Caki2 (cell line): ENCODE results near the gene TNNC2. TPM values are rescaled to one million over a fixed set of nuclear protein-coding genes. Genes with fewer than 3 reads are reported as not detected.
"Not testable (repeated sequence)": the region's sequence is repeated elsewhere in the genome, so short reads cannot be mapped to it uniquely, and the experiment has no call there.

Source experiments
- DNase-seq: peaks from one replicate; pipeline ENCODE4 v3.0.0-alpha.2; 2015; ENCODE audit warnings: low read depth
- in situ Hi-C: cut with HindIII; loops from 2 replicates; pipeline ENCODE4 v1.10.0; 2016; ENCODE audit warnings: low sequenced_read_pairs, low pct_unique_long_range_greater_than_20kb, mixed read lengths
- total RNA-seq: library from RNA; depleted of rRNA; stranded (reverse); fragments of >200 nt; shearing (Covaris generic); gene quantifications from 2 replicates; pipeline ENCODE4 v1.2.3, GENCODE V29; 2014; ENCODE audit warnings: low replicate concordance

The TNNC2 gene
- total RNA-seq, 1 experiment from 2014 or later = not detected

DNA sequence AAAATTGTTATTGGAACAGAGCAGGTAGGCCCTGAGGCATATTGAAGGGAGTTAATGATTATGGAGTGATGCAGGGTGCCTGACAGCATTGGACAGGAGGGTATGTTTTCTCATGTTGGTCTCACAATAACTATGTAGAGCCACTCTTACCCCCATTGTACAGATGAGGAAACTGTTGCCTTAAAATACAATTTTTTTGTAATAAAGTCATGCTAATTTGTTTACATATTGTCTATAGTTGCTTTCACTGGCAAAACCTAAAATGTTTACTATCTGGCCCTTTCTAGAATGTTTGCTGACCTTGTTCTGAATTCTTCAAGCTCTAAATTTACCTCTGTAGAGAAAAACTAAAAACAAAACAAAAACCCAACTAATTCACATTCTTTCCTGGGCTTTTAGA, 24.4 kb upstream of the TNNC2 start:
- in situ Hi-C loops = no loop called here
- no peak for DNase-seq

DNA sequence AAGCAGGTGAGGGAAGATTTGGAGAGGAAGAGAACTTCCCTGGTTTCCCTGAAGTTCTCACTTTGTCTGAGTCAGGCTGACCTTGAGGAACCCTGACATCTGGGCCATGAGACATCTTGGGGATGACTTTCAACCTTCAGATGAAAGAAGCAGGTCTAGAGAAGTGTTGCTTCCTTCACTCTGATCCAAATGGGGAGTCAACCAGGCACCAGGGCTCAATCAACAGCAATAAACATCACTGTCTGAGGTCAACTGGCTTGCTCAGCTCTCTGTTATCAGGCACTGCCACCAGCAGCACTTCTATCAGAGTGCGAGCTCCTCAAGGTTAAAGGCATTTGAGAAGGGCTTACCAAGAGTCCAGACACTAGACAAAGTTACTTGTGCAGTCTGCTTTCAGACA, 23.8 kb upstream of the TNNC2 start:
- in situ Hi-C loops = no loop called here
- no peak for DNase-seq

DNA sequence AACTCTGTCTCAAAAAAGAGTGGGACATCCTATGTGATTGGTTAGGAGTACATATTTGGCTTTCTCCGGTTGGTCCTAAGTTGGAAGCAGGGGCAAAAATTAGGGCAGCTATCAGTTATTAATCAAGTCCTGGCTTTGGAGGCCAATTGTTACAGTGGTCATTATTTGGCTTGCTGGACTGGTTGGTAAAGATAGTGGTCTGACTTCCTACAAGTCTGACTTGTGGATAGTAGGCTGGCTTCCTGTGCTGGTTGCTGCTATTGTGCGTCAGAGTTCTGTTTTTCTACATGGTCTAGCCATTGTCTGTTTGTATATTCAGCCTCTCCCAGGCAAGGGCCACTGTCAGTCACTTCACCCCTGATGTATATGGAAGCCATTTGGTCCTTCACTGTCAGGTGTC, 23.1 kb upstream of the TNNC2 start:
- in situ Hi-C loops = no loop called here
- no peak for DNase-seq

DNA sequence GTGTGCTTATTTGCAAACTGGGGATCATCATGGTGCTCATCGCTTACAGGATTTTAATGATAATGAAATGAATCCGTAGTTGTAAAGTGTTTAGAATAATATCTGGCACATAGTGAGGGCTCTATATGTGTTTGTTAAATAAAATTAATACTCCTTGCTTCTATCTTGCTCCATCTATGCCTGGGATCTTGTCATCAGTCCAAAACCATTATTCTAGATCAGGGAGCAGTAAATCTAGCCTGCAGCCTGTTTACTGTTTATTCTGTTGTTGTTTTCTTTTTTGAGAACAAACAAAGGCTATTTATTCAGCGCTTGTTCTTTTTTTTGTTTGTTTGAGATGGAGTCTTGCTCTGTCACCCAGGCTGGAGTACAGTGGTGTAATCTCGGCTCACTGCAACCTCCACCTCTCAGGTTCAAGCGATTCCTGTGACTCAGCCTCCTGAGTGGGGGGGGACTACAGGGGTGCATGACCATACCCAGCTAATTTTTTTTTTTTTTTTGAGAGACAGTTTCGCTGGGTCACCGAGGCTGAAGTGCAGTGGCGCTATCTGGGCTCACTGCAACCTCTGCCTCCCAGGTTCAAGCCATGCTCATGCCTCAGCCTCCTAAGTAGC, 22.0 kb upstream of the TNNC2 start:
- in situ Hi-C loops = no loop called here
- DNase-seq = no peak

DNA sequence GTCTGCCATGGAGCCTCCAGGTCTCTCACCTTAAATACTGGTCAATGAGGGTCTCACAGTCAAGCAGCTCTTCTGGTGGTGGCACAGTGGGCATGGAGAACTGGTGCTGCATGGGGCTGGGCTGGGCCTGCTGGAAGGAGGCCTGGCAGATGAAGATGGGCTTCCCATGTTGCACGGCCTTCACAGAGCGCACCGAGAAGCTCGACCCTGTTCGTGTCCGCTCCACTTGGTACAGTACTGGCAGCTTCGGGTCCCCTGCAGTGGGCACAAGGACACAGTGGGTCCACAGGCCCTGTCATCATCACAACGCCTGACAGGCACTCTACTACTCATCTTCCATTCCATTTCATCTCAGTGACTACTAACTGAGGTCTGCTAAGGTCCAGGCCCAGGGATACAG, 21.3 kb upstream of the TNNC2 start:
- no peak for DNase-seq
- in situ Hi-C loops = no loop called here

DNA sequence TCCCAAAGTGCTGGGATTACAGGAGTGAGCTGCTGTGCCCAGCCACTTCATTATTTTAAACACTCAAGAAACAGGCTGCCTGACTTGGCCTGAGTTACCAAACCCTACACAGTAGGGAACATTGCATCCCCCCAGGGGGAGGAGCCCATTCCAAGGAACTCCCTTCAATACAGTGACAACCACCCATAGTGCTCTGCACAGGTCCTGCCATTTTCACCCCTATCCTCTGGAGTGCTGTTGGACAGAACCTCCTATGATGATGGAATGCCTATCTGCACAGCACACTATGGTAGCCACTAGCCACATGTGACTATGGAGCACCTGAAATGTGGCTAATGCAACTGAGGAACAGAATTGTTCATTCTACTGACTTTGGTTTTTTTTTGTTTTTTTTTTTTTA, 18.3 kb upstream of the TNNC2 start:
- no peak for DNase-seq
- in situ Hi-C loops = no loop called here

DNA sequence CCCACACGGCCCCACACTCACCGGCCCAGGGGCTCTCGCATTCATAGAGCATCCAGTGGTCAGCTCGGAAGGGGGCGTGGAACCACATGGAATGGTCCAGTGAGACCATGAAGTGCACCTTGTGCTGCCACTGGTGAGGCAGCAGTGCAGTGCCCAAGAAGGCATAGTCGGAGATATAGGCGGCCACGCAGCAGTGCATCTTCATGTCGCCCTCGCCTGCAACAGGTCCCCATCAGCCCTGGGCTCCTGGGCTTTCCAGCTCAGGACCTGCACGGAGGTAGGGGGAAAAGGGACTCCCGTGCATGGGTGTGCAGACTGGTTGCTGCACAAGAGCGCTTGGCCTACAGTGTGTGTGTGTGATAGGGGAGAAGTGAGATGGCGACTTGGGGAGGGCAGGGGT, 16.4 kb upstream of the TNNC2 start:
- in situ Hi-C loops = no loop called here
- DNase-seq = no peak

DNA sequence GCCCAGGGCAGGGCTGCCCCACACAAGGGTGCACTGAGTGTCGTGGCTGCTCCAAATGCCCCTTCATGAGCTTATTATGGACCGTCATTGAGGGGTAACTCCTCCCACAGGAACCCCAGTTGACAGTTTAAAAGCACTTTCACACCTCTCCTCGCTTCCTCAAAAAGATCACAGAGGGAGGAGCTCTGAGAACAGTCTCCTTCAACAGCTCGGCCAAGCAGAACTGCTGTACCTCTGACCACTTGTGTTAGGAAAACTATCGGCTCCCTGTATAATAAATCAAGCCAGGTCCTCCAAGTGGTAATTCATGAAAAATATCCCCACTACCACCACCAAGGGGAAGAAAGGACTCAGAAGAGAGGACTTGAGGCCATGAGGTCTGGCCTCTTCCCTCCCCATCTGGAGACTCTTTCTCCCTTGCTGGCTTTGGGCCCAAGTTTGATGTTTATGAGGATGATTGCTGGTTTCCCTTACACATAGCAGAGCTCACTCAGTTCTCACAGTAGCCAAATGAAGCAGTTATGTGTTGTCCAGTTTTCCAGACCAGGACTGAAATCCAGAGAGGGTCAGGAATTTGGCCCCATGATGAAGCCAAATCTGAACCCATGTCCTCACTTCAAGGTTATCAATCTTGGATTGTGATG, 15.2 kb upstream of the TNNC2 start:
- DNase-seq = no peak
- in situ Hi-C loops = no loop called here

DNA sequence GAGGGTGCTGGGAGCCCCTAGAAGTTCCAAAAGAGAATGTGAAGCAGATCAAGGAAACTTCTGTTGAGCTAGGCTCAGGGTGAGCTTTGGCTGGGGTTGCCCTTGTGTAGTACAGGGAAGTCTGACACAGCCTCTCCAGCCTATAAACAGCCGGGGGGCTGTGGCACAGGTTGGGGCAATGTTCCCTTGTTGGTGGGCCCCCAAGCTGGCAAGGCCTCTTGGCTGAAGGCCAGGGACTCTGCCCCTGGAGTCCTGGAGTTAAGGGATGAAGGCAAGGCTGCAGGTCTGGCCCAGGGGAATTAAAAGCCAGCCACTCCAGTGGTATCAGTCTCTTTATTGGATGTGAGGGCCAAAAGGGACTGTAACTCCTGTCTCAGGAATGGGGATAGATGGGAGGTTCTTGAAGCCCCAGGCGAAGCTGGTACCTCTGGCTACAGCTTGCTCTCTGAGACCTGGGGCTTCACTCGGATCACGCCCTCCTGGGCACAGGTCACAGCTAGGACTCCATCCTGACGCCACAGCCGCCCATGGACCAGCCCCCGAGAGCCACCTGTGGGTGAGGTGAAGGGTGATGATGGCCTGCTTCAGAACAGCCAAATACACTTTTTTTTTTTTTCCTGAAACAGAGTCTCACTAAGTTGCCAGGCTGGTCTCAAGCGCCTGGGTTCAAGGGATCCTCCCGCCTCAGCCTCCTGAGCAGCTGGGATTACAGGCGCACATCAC, 14.5 kb upstream of the TNNC2 start:
- in situ Hi-C loops = no loop called here
- DNase-seq = no peak

DNA sequence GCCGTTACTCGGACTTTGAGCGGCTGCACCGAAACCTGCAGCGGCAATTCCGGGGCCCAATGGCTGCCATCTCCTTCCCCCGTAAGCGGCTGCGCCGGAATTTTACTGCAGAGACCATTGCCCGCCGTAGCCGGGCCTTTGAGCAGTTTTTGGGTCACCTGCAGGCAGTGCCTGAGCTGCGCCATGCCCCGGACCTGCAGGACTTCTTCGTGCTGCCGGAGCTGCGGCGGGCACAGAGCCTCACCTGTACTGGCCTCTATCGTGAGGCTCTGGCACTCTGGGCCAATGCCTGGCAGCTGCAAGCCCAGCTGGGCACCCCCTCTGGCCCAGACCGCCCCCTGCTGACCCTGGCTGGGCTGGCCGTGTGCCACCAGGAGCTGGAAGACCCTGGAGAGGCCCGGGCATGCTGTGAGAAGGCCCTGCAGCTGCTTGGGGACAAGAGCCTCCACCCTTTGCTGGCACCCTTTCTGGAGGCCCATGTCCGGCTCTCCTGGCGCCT, 13.6 kb upstream of the TNNC2 start:
- in situ Hi-C loops = no loop called here
- no peak for DNase-seq

DNA sequence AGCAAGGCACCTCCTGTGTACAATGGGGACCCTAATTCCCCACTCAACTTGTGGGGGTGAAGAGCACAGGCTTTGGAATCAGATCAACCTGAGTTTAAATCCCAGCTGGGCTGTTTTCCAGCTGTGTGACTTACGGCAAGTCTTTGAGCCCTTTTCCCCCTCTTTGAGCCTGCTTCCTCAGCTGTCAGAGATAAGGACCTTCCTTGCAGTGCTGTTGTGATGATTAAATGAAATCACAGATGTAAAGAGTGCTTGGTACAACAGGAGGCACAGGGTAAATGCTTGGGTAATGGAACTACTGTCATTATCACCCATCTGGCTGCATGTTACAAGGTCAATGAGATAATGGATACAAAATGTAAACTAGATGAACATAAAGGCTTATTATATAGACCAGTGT, 9.7 kb upstream of the TNNC2 start:
- DNase-seq = no peak
- in situ Hi-C loops = no loop called here

DNA sequence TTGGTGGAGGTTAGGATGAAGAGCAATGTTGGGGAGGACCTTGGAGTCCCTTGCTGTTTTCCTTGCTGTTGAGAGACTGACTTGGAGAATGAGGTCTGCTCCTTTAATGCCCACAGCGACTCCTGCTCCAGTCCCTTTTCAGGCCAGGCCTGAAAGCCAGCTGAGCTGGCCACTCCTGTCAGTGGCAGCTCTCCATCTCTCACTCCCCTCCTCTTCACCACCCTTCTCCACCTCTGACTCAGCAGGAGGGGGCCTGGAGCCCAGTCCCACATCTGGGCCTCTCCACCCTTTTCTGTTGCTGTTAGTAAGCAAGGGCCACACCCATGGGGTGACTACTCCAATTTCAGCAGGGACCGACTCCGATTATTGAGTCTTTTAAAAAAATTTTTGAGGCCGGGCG, 8.7 kb upstream of the TNNC2 start:
- DNase-seq = no peak
- in situ Hi-C loops = no loop called here

DNA sequence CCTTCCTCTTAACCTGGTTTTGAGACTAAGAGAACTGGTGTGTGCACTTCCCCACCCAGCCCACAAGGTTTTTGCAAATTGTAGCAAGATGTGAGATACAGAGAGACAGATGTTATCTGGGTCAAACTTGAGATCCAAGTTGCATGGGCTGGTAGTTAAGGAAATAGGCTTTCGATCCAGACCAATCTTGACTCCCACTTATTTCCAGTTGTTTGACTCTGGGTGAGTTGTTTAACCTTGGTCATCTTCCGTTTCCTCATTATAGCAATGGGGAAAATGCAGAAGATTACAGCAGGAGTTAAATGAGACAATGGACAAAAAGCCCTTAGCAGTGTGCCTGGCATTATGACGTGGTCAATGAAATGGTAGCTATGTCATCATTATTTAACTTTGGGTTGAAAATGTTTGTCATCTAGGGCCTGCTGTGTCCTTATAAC, 8.2 kb upstream of the TNNC2 start:
- in situ Hi-C loops = no loop called here
- DNase-seq = no peak

DNA sequence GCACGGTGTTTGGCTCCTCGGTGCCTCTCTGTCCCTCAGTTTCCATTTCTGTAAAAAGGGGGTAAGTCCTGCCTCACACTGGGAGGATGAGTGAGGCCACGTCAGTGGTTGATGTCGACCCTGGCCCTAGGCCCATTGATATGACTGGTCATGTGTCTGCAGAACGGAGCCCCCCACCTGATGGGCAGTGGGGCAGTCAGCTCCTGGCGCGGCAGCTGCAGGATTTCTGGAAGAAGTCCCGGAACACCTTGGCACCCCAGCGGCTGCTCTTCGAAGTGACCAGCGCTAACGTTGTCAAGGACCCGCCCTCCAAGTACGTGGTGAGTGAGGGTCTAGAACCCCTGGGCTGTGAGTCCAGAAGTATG, 7.7 kb upstream of the TNNC2 start:
- no peak for DNase-seq
- in situ Hi-C loops = no loop called here

DNA sequence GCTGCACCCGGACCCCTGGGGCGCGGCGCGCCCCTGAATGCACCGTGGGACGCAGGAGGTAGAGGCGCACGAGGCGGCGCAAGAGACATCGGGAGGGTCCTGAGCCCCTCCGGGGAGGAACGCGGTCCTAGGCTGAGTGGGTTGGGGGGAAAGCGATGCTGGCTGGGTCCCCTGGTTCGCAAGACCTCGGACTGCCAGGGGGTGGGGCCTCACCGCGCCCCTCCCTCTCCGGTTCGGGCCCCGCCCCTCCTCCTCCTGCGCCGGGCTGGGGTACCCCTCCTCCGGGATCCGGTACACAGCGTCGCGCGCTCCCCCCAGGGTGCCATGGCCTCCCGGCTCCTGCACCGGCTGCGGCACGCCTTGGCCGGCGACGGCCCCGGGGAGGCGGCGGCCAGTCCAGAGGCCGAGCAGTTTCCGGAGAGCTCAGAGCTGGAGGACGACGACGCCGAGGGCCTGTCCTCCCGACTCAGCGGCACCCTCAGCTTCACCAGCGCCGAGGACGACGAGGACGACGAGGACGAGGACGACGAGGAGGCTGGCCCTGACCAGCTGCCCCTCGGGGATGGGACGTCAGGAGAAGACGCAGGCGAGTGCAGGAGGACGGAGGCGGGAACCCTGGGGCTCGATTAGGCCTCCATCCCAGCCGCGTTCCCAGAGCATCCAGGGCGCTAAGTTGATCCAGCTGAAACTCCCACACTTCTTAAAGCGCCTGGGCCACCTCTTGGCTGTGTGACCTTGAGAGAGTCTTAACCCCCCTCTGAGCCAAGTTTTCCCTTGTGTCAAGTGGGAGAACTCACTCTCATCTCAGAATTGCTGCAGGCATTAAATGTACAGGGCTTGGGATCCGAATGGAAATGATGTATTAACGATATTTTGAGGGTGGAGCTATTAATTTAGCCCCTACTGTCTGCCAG, 7.0 kb upstream of the TNNC2 start:
- peak; percentile 87 for DNase-seq
- in situ Hi-C loops = no loop called here

DNA sequence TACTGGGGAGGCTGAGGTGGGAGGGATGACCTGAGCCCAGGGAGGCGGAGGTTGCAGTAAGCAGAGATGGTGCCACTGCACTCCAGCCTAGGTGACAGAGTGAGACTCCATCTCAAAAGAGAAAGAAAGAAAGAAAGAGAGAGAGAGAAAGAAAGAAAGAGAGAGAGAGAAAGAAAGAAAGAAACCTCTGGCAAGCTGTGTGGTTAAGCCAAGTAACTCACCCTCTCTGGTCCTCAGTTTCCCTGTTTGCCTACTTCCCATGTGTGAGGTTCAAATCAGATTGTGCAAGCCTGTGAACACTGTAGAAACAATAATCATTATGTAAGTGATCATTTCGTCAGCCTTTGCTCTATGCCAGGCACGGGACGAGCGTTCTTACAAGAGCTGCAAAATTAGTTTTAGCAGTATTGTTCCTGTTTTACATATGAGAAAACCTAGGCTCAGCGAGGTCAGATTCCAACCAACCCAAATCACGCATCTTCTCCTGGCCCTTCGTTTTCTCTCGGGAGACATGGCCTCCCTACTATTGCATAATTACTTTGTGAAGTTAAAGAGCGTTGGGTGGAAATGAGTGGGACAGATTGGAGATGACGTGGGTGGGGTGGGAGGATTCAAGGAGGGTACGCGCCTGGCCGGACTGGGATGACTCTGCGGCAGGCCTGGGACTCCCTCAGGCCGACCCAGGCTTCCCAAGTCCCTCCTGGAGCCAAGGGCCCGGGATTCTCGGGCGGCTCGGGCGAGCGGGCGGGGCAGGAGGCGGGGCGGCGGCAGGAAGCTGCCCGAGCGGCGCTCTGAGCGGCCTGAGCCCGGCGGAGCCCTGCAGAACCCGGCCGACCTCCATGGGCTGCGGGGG, 6.1 kb upstream of the TNNC2 start, which contains the start of gene SNX21:
Gene SNX21 (plus strand): TSS at position 770 of the 853 bp plus-strand sequence. CDS start 121 bp downstream, outside the sequence.
- DNase-seq = peak; percentile 88
- in situ Hi-C loops = no loop called here

DNA sequence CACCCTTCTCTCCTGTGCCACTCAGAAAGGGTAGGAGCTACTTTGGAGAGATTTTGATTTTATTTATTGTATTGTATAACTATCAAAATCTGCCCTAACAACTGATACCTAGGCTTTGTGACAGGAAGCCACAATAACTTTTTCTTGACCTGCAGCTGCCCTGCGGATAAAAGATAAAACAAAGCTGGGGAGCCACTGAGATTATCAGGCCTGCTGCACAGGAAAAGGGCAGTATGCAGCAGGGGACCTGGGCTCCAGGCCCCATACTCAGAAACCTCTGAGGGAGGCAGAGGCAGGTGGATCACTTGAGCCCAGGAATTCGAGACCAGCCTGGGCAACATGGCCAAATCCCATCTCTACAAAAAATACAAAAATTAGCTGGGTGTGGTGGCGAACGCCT, 5.5 kb upstream of the TNNC2 start:
- DNase-seq = no peak
- in situ Hi-C loops = no loop called here

DNA sequence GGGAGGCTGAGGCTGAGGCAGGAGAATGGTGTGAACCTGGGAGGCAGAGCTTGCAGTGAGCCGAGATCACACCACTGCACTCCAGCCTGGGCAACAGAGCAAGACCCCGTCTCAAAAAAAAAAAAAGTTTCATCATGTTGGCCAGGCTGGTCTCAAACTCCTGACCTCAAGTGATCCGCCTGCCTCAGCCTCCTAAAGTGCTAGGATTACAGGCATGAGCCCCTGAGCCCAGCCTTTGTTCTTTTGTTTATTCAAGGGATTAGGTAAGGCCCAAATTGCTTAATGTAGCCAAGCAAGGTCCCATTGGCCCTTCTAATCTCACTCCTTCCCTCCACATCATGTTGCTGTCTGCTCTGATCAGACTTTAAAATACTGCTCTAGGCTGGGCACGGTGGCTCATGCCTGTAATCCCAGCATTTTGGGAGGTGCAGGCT, 2.6 kb upstream of the TNNC2 start:
- in situ Hi-C loops, DNase-seq: not testable (repeated sequence)
